Uterus (tissue), 2 donors: Measurements from ENCODE around the gene COX10.

ENCODE experiments used
- POLR2A ChIP-seq, 2 donors: fragments of 450-650 bp; IDR thresholded peaks; one replicate each; pipeline ENCODE4 v1.6.1; 2016; ENCODE audit warnings: antibody characterized with exemption in 2 of 2, mild to moderate bottlenecking in 1 of 2, moderate library complexity in 1 of 2
- TF ChIP-seq, protein P1 (sequence below), 4 experiments: fragments of 200-600 bp in 2 of 4; fragments of 450-650 bp in 2 of 4; sonication (generic) in 2 of 4; IDR thresholded peaks; one replicate each; pipeline ENCODE4 v1.5.1; 2016 to 2019; ENCODE audit warnings: antibody characterized with exemption in 4 of 4, mild to moderate bottlenecking in 2 of 4, moderate library complexity in 1 of 4

DNA sequence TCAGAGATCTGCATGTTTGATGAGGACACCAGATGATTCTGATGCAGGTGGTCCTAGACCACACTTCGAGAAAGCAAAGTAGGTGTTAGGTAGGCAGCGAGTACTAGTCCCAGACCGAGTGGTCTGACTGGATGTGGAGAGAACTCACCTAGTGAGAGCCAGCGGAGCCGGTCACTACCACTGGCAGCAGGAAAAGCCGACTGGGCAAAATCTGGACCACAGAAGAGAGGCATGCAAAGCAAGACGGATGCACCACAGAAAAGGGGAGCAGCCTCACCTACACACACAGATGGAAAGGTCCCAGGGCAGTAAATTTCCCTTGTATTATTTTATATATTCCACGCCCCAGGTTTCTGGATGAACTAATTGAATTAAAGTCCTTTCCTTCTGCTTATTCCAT, 13.5 kb downstream of the COX10 start:
- TF ChIP-seq, protein P1, sequence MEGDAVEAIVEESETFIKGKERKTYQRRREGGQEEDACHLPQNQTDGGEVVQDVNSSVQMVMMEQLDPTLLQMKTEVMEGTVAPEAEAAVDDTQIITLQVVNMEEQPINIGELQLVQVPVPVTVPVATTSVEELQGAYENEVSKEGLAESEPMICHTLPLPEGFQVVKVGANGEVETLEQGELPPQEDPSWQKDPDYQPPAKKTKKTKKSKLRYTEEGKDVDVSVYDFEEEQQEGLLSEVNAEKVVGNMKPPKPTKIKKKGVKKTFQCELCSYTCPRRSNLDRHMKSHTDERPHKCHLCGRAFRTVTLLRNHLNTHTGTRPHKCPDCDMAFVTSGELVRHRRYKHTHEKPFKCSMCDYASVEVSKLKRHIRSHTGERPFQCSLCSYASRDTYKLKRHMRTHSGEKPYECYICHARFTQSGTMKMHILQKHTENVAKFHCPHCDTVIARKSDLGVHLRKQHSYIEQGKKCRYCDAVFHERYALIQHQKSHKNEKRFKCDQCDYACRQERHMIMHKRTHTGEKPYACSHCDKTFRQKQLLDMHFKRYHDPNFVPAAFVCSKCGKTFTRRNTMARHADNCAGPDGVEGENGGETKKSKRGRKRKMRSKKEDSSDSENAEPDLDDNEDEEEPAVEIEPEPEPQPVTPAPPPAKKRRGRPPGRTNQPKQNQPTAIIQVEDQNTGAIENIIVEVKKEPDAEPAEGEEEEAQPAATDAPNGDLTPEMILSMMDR (IDR thresholded peaks at IDR 0.05): no peak
- TF ChIP-seq POLR2A (IDR thresholded peaks at IDR 0.05): no peak
